ENCODE results near the gene USP13.

DNA sequence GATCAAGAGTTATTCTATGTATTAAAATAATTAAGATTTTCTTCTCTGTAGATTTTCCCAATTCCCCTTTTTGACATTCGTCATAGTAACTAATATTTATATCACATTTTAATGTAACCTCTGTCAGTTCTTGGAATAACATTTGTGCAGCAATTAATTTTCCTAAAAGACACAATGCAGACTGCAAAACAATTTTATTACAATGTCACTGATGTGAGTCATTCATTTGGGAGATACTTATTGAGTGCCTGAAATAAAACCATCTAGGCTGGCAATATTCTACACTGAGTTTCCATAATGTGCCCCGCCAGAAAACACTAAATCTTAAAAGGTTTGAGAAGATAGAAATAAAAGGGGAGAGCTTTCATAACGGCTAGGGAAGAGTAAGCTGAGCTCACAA is 6.7 kb upstream of the USP13 start:
- TF ChIP-seq, protein P1, sequence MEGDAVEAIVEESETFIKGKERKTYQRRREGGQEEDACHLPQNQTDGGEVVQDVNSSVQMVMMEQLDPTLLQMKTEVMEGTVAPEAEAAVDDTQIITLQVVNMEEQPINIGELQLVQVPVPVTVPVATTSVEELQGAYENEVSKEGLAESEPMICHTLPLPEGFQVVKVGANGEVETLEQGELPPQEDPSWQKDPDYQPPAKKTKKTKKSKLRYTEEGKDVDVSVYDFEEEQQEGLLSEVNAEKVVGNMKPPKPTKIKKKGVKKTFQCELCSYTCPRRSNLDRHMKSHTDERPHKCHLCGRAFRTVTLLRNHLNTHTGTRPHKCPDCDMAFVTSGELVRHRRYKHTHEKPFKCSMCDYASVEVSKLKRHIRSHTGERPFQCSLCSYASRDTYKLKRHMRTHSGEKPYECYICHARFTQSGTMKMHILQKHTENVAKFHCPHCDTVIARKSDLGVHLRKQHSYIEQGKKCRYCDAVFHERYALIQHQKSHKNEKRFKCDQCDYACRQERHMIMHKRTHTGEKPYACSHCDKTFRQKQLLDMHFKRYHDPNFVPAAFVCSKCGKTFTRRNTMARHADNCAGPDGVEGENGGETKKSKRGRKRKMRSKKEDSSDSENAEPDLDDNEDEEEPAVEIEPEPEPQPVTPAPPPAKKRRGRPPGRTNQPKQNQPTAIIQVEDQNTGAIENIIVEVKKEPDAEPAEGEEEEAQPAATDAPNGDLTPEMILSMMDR (IDR thresholded peaks at IDR 0.05 in 2 of 3, conservative IDR thresholded peaks at IDR 0.05 in 1 of 3; ENCODE audit: control insufficient read depth in 2 of 3, extremely low read depth in 1 of 3, insufficient read depth in 1 of 3, low read depth in 3 of 3, low read length in 3 of 3), result no peak
- TF ChIP-seq POLR2AphosphoS5 (IDR thresholded peaks at IDR 0.05; ENCODE audit: low read length) (no peak), POLR2A (IDR thresholded peaks at IDR 0.05; ENCODE audit: low read depth, low read length) (no peak), EZH2 (IDR thresholded peaks at IDR 0.05; ENCODE audit: borderline replicate concordance, control insufficient read depth, low read depth, low read length) (no peak)
